ENCODE data around the gene APOL4. TPM values are rescaled to one million over a fixed set of nuclear protein-coding genes. Genes with fewer than 3 reads are reported as not detected.

APOL4 gene
- total and polyA plus RNA-seq, 2 of the 4 experiments (the other 2 are of a cell fraction): 0.07 TPM; not detected in 1

DNA sequence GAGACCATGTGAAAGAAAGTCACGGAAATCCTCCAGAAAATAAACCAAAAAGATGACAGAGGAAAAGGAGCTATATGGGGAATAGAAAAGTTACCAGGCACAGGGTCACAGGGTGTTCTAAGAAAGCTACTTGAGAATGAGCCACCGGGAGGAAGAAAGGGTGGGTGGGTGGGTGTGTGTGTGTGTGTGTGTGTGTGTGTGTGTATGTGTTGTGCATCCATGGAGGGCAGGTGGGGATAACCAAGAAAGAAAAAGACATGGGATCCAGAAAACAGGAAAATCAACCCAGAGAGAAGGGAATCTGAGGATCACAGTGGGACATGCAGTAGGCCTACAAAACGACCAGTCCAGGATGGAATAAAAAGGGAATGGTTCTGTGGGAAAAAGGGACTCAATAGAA lies 34.0 kb upstream of the APOL4 start:
- Histone ChIP-seq H3K27me3 (ENCODE audit: control insufficient read depth, insufficient read depth, low read length) (no peaks in the 10 kb centered on the region), H3K27ac (ENCODE audit: insufficient read depth, low read length) (no peak overlapping the region), H3K36me3 (ENCODE audit: control insufficient read depth, insufficient read depth, low read length) (peaks cover 24% of the 10 kb centered on the region), H2BK20ac (ENCODE audit: low read depth, low read length) (no peak overlapping the region), H3K4me2 (ENCODE audit: low read depth, low read length) (no peak overlapping the region), H3K79me1 (ENCODE audit: low read depth in 1 of 2, low read length in 2 of 2) (peaks cover 4 to 49% of the 10 kb centered on the region in 2 experiments), H3K18ac (ENCODE audit: low read depth, low read length) (no peak overlapping the region), H3K56ac (ENCODE audit: extremely low read depth, insufficient read depth, low read length) (no peak overlapping the region), H2AFZ (replicated peaks; ENCODE audit: low read length, poor library complexity) (no peak overlapping the region), H2BK120ac (ENCODE audit: low read depth, low read length) (no peak overlapping the region), H2BK5ac (ENCODE audit: low read depth, low read length, poor library complexity, severe bottlenecking) (no peak overlapping the region), H3K14ac (replicated peaks; ENCODE audit: low read depth, low read length) (no peak overlapping the region), H4K20me1 (ENCODE audit: insufficient read depth, low read length) (peaks cover 9% of the 10 kb centered on the region; the same call in 1 of the 2 replicates), H3K9me3 (ENCODE audit: control insufficient read depth, insufficient read depth, low read length) (no peaks in the 10 kb centered on the region), H2AK5ac (ENCODE audit: low read depth, low read length) (no peak overlapping the region), H3K4ac (ENCODE audit: low read depth, low read length) (no peak overlapping the region), H3K4me3 (ENCODE audit: insufficient read depth, low read depth, low read length) (no peak overlapping the region), H4K5ac (ENCODE audit: low read depth, low read length) (no peak overlapping the region), H3K23ac (ENCODE audit: low read depth, low read length) (no peak overlapping the region), H2AK9ac (replicated peaks; ENCODE audit: low read depth, low read length, poor library complexity) (no peak overlapping the region), H2BK15ac (ENCODE audit: low read depth, low read length) (no peak overlapping the region), H4K8ac (ENCODE audit: low read depth in 2 of 2, low read length in 2 of 2) (no peak overlapping the region), H3K9me1 (ENCODE audit: insufficient read depth, low read length) (peaks cover 17% of the 10 kb centered on the region), H3K9ac (ENCODE audit: low read depth, low read length) (no peak overlapping the region), H3K4me1 (ENCODE audit: control insufficient read depth, insufficient read depth, low read length) (peaks cover 19% of the 10 kb centered on the region), H4K91ac (ENCODE audit: insufficient read depth, low read depth, low read length) (no peak overlapping the region)
- TF ChIP-seq RCOR1 (IDR thresholded peaks at IDR 0.05; ENCODE audit: insufficient replicate concordance, low read length) (no peak), RAD21 (IDR thresholded peaks at IDR 0.05; ENCODE audit: low read length) (no peak), MAZ (IDR thresholded peaks at IDR 0.05; ENCODE audit: borderline replicate concordance, low read depth, low read length) (no peak), SMC3 (IDR thresholded peaks at IDR 0.05; ENCODE audit: low read depth, low read length) (no peak), MAFK (IDR thresholded peaks at IDR 0.05; ENCODE audit: low read depth, low read length) (no peak), NFE2L2 (IDR thresholded peaks at IDR 0.05; ENCODE audit: low read depth, low read length) (no peak), FOS (IDR thresholded peaks at IDR 0.05; ENCODE audit: low read depth, low read length) (no peak), BHLHE40 (IDR thresholded peaks at IDR 0.05; ENCODE audit: low read depth, low read length) (no peak), MXI1 (IDR thresholded peaks at IDR 0.05; ENCODE audit: borderline replicate concordance, low read depth, low read length) (no peak), CHD1 (IDR thresholded peaks at IDR 0.05; ENCODE audit: low read depth, low read length) (no peak), CEBPB (IDR thresholded peaks at IDR 0.05; ENCODE audit: low read depth, low read length) (no peak), RFX5 (IDR thresholded peaks at IDR 0.05; ENCODE audit: low read depth, low read length) (no peak)
- TF ChIP-seq, protein P1, sequence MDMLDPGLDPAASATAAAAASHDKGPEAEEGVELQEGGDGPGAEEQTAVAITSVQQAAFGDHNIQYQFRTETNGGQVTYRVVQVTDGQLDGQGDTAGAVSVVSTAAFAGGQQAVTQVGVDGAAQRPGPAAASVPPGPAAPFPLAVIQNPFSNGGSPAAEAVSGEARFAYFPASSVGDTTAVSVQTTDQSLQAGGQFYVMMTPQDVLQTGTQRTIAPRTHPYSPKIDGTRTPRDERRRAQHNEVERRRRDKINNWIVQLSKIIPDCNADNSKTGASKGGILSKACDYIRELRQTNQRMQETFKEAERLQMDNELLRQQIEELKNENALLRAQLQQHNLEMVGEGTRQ (IDR thresholded peaks at IDR 0.05; ENCODE audit: low read depth, low read length): no peak
- TF ChIP-seq, protein P2, sequence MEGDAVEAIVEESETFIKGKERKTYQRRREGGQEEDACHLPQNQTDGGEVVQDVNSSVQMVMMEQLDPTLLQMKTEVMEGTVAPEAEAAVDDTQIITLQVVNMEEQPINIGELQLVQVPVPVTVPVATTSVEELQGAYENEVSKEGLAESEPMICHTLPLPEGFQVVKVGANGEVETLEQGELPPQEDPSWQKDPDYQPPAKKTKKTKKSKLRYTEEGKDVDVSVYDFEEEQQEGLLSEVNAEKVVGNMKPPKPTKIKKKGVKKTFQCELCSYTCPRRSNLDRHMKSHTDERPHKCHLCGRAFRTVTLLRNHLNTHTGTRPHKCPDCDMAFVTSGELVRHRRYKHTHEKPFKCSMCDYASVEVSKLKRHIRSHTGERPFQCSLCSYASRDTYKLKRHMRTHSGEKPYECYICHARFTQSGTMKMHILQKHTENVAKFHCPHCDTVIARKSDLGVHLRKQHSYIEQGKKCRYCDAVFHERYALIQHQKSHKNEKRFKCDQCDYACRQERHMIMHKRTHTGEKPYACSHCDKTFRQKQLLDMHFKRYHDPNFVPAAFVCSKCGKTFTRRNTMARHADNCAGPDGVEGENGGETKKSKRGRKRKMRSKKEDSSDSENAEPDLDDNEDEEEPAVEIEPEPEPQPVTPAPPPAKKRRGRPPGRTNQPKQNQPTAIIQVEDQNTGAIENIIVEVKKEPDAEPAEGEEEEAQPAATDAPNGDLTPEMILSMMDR (conservative IDR thresholded peaks at IDR 0.05; ENCODE audit: low read depth, low read length): no peak
- TF ChIP-seq, protein P3, sequence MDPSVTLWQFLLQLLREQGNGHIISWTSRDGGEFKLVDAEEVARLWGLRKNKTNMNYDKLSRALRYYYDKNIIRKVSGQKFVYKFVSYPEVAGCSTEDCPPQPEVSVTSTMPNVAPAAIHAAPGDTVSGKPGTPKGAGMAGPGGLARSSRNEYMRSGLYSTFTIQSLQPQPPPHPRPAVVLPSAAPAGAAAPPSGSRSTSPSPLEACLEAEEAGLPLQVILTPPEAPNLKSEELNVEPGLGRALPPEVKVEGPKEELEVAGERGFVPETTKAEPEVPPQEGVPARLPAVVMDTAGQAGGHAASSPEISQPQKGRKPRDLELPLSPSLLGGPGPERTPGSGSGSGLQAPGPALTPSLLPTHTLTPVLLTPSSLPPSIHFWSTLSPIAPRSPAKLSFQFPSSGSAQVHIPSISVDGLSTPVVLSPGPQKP (IDR thresholded peaks at IDR 0.05; ENCODE audit: borderline replicate concordance, low read depth, low read length): no peak
- ChIA-PET POLR2A (ENCODE audit: unreplicated experiment) (no interaction called here), CTCF (no interaction called here)
- ATAC-seq (ENCODE audit: low read depth): no peak
- WGBS, 2 experiments (ENCODE audit: extremely low coverage in 2 of 2, insufficient read length in 1 of 2): 80% methylated on average over 2 of the region's 3 CpGs; no CpG with 5 or more reads in 1 of the 2 experiments
- DNase-seq: no peak
- BruUV-seq (replicated peaks): no TSS peak
- intact Hi-C loops (cut with micrococcal nuclease) (loop anchor here (5.0 kb wide), 1 partner anchor 42 kb away; no protein-coding TSS in a partner anchor), in situ Hi-C loops (cut with MboI; ENCODE audit: low sequenced_read_pairs) (no loop called here), dilution Hi-C loops (cut with HindIII; ENCODE audit: low sequenced_read_pairs, unreplicated experiment) (no loop called here)
